Measurements from ENCODE around the gene FMNL2.

DNA sequence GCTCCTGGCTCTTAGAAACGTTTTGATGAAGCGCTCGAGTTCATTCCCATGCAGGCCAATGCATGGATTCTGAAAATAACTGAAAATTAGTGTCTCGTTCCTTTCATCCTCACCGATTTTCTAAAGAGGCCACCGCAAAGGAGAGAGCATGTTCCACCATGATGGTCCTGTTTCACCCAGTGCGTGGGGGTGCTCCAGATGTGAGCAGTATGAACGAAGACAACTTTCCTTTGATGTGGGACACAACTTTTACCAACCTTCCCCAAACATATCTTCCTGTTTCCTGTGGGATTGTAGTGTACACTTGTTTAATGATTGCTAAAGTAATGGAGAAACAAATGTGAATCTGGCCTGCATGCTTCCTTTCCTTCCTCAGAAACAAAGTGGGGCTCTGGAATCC lies 267.8 kb downstream of the FMNL2 start:
- TF ChIP-seq, protein P1, sequence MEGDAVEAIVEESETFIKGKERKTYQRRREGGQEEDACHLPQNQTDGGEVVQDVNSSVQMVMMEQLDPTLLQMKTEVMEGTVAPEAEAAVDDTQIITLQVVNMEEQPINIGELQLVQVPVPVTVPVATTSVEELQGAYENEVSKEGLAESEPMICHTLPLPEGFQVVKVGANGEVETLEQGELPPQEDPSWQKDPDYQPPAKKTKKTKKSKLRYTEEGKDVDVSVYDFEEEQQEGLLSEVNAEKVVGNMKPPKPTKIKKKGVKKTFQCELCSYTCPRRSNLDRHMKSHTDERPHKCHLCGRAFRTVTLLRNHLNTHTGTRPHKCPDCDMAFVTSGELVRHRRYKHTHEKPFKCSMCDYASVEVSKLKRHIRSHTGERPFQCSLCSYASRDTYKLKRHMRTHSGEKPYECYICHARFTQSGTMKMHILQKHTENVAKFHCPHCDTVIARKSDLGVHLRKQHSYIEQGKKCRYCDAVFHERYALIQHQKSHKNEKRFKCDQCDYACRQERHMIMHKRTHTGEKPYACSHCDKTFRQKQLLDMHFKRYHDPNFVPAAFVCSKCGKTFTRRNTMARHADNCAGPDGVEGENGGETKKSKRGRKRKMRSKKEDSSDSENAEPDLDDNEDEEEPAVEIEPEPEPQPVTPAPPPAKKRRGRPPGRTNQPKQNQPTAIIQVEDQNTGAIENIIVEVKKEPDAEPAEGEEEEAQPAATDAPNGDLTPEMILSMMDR (IDR thresholded peaks at IDR 0.05; ENCODE audit: borderline replicate concordance, extremely low read depth, low read length, poor library complexity, severe bottlenecking) = no peak
- TF ChIP-seq EZH2 (IDR thresholded peaks at IDR 0.05; ENCODE audit: borderline replicate concordance, low read depth, low read length, severe bottlenecking) = no peak
